Esophagus muscularis mucosa (tissue), 4 donors: Measurements from ENCODE around the gene GAREM1.

Experiments
- EP300 ChIP-seq: sonication (generic); formaldehyde crosslinking; IDR thresholded peaks from one replicate; pipeline ENCODE4 v1.6.1; 2017; ENCODE audit warnings: antibody characterized with exemption
- POLR2A ChIP-seq: fragments of 450-650 bp; IDR thresholded peaks from one replicate; pipeline ENCODE4 v1.6.1; 2017; ENCODE audit warnings: antibody characterized with exemption, moderate library complexity, mild to moderate bottlenecking, low read depth
- POLR2AphosphoS5 ChIP-seq, 2 donors: sonication (generic); formaldehyde crosslinking; IDR thresholded peaks; one replicate each; pipeline ENCODE4 v1.6.1; 2017; ENCODE audit warnings: antibody characterized with exemption in 2 of 2
- TF ChIP-seq, protein P1 (sequence below), 3 experiments: fragments of 200-600 bp in 2 of 3; fragments of 450-650 bp in 1 of 3; sonication (generic) in 2 of 3; IDR thresholded peaks; one replicate each; pipeline ENCODE4 v1.5.1; 2017 to 2019; ENCODE audit warnings: antibody characterized with exemption in 3 of 3, mild to moderate bottlenecking in 2 of 3, moderate library complexity in 1 of 3

DNA sequence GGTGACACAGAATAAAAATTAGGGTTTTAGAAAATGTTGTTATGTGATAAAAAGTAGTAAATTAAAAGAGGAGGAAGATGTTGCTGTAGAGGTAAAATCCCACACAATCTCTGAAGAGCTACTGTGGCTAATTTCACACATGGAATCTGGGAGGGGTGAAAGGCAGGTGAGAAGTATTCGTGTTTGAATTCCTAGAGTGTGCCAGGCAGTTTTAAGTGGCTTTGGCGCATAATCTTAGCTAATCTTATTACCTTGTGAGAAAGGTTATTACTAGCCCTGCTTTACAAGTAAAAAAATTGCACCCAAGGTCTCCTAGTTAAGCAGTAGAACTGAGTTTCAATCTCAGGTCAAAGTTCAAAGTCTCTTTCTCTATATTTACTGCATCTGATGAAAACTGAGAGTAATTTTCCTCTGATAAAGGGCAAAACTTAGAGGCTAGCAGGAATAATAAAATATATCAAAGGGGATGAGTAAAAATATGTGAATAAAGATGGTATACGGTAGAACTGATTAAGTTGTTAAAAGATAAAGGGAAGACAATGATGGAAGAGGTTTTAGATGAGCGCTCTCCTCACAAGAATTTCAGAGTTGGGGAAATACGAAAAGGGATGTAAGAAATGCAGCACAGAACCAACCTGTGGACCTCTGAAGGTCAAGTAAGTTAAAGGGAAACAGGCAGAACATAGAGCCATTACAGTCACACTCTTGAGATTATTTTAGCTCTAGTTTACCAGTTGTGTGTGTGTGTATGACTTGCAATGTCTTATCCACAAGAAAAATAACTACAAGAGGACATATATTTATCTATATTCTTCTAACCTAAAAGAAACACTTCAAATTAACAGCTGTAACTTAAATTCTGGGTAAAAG lies 34.8 kb downstream of the GAREM1 start:
- TF ChIP-seq, protein P1, sequence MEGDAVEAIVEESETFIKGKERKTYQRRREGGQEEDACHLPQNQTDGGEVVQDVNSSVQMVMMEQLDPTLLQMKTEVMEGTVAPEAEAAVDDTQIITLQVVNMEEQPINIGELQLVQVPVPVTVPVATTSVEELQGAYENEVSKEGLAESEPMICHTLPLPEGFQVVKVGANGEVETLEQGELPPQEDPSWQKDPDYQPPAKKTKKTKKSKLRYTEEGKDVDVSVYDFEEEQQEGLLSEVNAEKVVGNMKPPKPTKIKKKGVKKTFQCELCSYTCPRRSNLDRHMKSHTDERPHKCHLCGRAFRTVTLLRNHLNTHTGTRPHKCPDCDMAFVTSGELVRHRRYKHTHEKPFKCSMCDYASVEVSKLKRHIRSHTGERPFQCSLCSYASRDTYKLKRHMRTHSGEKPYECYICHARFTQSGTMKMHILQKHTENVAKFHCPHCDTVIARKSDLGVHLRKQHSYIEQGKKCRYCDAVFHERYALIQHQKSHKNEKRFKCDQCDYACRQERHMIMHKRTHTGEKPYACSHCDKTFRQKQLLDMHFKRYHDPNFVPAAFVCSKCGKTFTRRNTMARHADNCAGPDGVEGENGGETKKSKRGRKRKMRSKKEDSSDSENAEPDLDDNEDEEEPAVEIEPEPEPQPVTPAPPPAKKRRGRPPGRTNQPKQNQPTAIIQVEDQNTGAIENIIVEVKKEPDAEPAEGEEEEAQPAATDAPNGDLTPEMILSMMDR (IDR thresholded peaks at IDR 0.05) = no peak
- TF ChIP-seq EP300 (no peak), POLR2A (no peak), POLR2AphosphoS5 (IDR thresholded peaks at IDR 0.05) (no peak)
